ENCODE results near the gene MANF. TPM values are rescaled to one million over a fixed set of nuclear protein-coding genes. Genes with fewer than 3 reads are reported as not detected.

Gene MANF
- 100 to 1,000 TPM; 107 to 131 TPM for total RNA-seq

DNA sequence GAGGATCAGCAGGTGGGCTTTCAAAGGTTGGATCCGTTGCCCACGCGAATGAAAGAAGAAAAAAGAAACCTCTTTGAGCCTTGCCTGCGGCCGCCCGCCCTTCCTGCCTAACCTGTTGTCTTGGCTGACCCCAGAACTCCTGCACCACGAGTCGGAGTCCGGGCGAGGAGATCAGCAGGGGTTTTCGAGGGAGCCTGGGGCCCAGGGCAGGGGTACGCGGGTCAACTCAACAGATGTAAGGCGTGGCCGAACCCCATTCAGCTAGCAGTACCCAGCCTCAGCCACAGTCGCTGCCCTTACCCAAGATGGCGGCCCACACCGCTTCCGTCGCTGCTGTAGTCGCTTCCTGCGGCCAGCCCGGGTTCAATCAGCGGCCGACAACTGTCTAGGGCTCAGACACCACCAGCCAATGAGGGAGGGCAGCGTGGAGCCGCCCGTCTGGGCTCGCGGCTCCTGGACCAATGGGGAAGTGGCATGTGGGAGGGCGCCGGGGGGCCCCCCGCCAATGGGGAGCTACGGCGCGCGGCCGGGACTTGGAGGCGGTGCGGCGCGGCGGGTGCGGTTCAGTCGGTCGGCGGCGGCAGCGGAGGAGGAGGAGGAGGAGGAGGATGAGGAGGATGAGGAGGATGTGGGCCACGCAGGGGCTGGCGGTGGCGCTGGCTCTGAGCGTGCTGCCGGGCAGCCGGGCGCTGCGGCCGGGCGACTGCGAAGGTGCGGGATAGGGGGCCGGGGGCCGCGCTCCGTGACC, at the start of gene MANF:
MANF (plus strand) TSS at position 566 of the 748 bp plus-strand sequence; CDS start at position 618, 52 bp downstream.
- DNase-seq: peak; percentile 98
- ChIA-PET CTCF (interaction anchor here (0.6 to 1.7 kb wide), 7 partner anchors 11 to 769 kb away, joined by 3 to 9 read pairs (median 3); partner anchors contain the start of gene MAPKAPK3), POLR2A (interaction anchor here (0.7 to 0.8 kb wide), 2 partner anchors 110 to 816 kb away, joined by 3 read pairs; partner anchors contain the start of gene HEMK1)
- Mint-ChIP-seq H3K36me3 (ENCODE audit: low read depth) (peaks cover 46% of the 10 kb centered on the region), H3K9me3 (no peaks in the 10 kb centered on the region), H3K27me3 (no peaks in the 10 kb centered on the region), H3K4me1 (peaks cover 50% of the 10 kb centered on the region), H3K4me3 (peak within 1 kb of the TSS; percentile 100), H3K27ac (peak within 1 kb of the TSS; percentile 100)

DNA sequence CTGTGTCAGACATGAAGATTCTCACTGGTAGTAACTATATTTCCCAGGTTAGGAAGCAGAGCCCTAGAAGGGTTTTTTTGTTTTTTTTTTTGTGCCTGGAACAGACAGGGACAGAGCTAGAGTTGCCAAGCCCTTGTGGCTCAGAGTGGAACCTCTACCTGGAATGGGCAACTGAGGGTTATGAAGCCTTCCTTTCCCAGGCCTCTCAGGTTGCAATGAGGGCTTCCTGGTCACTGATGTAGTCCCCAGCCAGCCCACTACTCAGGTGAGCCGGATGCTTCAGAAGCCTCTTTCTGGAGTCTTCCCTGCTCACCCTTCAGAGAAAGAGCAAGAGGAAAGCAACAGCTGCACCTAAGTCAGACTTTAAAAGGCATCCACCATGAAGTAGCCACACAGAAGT, 48.8 kb upstream of the MANF start:
- CTCF ChIA-PET: interaction anchor here (1.1 kb wide), 2 partner anchors 9 to 13 kb away, joined by 3 to 4 read pairs; no protein-coding TSS in a partner anchor
- H3K4me3 Mint-ChIP-seq: no peak overlapping the region
- H3K27ac Mint-ChIP-seq: no peak overlapping the region
- POLR2A ChIA-PET: no interaction called here
- no peaks in the 10 kb centered on the region for H3K4me1 Mint-ChIP-seq
- no peaks in the 10 kb centered on the region for H3K36me3 Mint-ChIP-seq (ENCODE audit: low read depth)
- no peaks in the 10 kb centered on the region for H3K9me3 Mint-ChIP-seq
- no peaks in the 10 kb centered on the region for H3K27me3 Mint-ChIP-seq
- no peak for DNase-seq

DNA sequence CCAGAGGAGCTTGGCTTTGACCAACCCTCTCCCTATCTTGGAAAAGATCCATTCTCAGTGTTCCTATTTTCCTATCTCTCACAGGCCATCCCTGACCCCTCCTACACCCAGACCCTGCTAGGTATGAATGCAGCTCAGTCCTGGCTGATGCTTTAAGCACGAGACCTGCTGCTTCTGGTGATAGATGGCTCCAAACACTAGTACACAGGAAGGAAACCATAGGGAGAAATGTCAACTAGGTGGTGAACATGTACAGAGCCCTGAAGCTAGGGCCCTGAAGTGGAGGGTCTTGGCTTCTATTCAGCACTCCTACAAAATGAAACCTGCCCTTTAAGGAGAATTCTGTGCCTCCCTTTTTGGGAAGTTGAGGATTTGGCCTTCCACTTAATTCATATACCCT, 47.4 kb upstream of the MANF start:
- no peaks in the 10 kb centered on the region for H3K9me3 Mint-ChIP-seq
- no peaks in the 10 kb centered on the region for H3K27me3 Mint-ChIP-seq
- POLR2A ChIA-PET: no interaction called here
- no peak overlapping the region for H3K4me3 Mint-ChIP-seq
- no peaks in the 10 kb centered on the region for H3K4me1 Mint-ChIP-seq
- no peak for DNase-seq
- CTCF ChIA-PET: interaction anchor here (1.3 kb wide), 1 partner anchor 40 kb away, joined by 3 read pairs; no protein-coding TSS in a partner anchor
- no peak overlapping the region for H3K27ac Mint-ChIP-seq
- no peaks in the 10 kb centered on the region for H3K36me3 Mint-ChIP-seq (ENCODE audit: low read depth)

DNA sequence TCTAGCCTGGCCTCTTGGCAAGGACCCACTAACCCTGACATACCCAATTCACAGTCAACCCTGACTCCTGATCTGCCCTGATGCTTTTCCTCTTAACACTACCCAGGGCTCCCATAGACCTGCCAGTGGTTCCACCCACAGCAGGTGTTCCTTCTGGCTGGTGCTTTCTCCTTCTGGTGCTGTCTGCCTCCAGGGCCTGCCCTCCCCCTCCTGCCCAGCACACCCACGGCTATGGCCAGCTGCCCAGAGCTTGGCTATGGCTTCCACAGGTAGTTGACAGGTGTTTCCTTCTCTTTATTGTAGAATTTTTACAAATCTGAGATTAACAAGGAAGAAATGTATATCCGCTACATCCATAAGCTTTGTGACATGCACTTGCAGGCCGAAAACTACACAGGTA, 46.5 kb upstream of the MANF start:
- H3K27ac Mint-ChIP-seq: peak overlapping the region; percentile 33
- H3K4me1 Mint-ChIP-seq: no peaks in the 10 kb centered on the region
- no peak for DNase-seq
- H3K27me3 Mint-ChIP-seq: no peaks in the 10 kb centered on the region
- POLR2A ChIA-PET: no interaction called here
- no peaks in the 10 kb centered on the region for H3K9me3 Mint-ChIP-seq
- no peaks in the 10 kb centered on the region for H3K36me3 Mint-ChIP-seq (ENCODE audit: low read depth)
- no peak overlapping the region for H3K4me3 Mint-ChIP-seq
- CTCF ChIA-PET: interaction anchor here (1.3 kb wide), 1 partner anchor 39 kb away, joined by 3 read pairs; no protein-coding TSS in a partner anchor

DNA sequence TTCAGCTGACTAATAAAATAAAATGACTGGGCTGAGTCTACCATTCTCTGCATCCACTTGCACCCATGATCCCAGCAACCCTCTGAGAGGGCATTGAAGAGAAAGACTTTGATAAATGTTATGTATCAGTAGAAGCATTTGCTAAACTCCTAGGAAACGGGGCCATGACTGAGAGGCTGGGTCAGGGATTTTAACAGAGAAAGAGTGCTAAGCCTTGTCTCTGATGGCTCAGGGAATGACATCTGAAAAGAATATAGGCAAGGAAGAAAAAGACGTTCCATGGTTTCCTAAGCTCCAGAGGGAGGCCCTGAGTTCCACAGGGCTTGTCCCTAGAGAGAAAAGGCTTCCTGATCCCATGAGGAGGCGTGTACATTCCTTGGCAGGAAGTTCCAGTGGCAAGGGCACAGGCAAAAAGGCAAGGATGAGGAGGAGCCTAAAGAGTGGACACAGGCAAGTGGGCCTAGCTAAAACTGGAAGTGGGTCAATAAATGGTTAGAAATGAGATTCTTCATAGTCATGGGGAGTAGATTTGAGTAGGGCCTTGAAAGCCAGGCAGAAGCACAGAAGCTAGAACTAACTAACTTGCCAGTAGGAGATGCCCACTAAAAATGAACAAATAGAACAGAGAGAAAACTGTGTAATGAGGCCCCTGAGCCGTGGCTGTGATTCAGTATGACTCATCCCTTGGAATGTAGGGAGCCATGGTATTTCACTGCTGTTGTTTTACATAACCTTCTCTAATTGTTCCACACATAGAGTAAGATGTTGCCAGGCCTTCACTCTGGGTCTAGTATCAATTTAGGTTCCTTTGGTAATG, 44.9 kb upstream of the MANF start:
- no peak for DNase-seq
- H3K36me3 Mint-ChIP-seq (ENCODE audit: low read depth): no peaks in the 10 kb centered on the region
- H3K9me3 Mint-ChIP-seq: no peaks in the 10 kb centered on the region
- ChIA-PET POLR2A (no interaction called here), CTCF (interaction anchor here (0.6 to 1.1 kb wide), 2 partner anchors 32 to 368 kb away, joined by 3 to 5 read pairs; no protein-coding TSS in a partner anchor)
- H3K27me3 Mint-ChIP-seq: no peaks in the 10 kb centered on the region
- no peak overlapping the region for H3K27ac Mint-ChIP-seq
- no peak overlapping the region for H3K4me3 Mint-ChIP-seq
- no peaks in the 10 kb centered on the region for H3K4me1 Mint-ChIP-seq

DNA sequence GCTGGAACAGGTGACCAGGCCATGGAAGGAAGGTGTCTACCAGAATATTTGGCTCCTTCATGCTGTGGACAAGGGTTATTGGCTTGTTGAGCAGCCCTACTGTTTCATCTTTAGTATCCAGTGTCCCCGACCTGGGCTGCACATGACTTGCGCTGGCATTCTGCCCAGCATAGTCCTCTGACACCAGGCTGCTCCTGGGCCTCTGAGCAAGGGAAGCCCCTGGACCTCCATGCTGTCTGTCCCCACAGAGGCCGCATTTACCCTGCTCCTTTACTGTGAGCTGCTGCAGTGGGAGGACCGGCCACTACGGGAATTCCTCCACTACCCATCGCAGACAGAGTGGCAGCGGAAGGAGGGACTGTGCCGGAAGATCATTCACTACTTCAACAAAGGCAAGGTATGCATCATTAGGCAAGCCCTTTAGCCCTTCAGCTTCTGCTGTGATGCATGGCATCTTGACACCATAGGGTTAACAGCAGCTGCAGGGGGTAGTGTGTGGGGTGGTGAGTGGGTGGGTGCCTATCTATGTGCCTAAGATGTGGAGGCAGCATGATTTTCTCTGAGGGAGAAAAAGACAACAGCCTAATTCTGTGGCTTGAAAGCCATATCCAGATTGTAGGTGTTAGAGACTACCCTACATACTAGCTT, 44.0 kb upstream of the MANF start:
- POLR2A ChIA-PET: no interaction called here
- CTCF ChIA-PET: interaction anchor here (1.1 to 1.2 kb wide), 2 partner anchors 31 kb away, joined by 3 read pairs; no protein-coding TSS in a partner anchor
- no peak overlapping the region for H3K27ac Mint-ChIP-seq

DNA sequence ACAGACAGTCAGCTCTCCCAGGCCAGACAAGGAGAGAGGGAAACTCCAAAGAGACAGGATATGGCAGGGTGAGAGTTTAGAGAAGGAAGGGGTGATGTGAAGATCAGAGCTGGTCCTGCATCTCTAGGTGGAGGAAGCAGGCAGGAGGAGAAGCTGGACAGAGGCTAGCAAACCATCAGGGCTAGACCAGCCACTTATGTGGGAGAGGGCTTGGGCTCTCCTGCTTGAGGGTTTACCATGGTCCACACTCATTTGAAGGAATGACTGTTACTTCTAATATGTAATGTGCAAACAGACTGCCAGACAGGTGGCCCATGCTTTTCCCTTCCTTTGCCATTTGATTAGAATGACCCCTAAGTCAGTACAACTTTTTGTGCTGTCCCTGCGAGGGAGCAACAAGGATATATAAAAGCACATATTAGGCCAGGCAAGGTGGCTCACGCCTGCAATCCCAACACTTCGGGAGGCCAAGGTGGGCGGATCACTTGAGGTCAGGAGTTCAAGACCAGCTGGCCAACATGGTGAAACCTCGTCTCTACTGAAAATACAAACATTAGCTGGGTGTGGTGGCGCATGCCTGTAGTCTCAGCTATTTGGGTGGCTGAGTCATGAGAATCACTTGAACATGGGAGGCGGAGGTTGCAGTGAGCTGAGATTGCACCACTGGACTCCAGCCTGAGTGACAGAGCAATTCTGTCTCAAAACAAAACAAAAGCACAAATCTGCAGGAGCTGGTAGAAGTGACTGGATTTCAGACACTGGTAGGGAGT, 41.0 kb upstream of the MANF start:
- H3K27ac Mint-ChIP-seq: no peak overlapping the region
- H3K4me3 Mint-ChIP-seq: no peak overlapping the region
- H3K27me3 Mint-ChIP-seq: no peaks in the 10 kb centered on the region
- H3K4me1 Mint-ChIP-seq: no peaks in the 10 kb centered on the region
- H3K36me3 Mint-ChIP-seq (ENCODE audit: low read depth): no peaks in the 10 kb centered on the region
- DNase-seq: no peak
- POLR2A ChIA-PET: no interaction called here
- CTCF ChIA-PET: interaction anchor here (0.5 to 1.1 kb wide), 4 partner anchors 8 to 664 kb away, joined by 3 to 4 read pairs (median 4); no protein-coding TSS in a partner anchor
- H3K9me3 Mint-ChIP-seq: no peaks in the 10 kb centered on the region

More for the DNA sequence above, 44.0 kb upstream of the MANF start:
- no peaks in the 10 kb centered on the region for H3K27me3 Mint-ChIP-seq
- no peak for DNase-seq
- no peak overlapping the region for H3K4me3 Mint-ChIP-seq
- no peaks in the 10 kb centered on the region for H3K4me1 Mint-ChIP-seq
- no peaks in the 10 kb centered on the region for H3K36me3 Mint-ChIP-seq (ENCODE audit: low read depth)
- no peaks in the 10 kb centered on the region for H3K9me3 Mint-ChIP-seq

DNA sequence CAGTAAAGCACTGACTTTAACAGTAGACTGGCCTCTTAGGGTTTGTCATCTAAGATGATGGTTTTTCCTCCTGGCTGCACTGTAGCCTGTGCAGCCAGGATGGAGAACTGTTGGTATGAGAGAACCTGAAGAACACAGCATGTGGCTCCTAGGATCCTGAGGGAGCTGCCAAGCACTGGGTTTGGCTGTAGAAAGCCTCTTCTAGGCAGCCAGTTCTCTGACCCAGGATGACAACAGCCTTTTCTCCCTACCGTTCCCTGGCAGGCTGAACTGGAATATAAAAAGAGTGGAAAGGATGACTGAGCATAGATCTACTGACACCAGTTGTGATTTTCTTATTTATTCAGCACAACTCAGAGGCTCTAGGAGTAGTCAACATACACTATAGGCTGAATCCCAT, 34.3 kb upstream of the MANF start:
- Mint-ChIP-seq H3K27me3 (no peaks in the 10 kb centered on the region), H3K36me3 (ENCODE audit: low read depth) (no peaks in the 10 kb centered on the region), H3K27ac (no peak overlapping the region), H3K4me3 (no peak overlapping the region), H3K4me1 (no peaks in the 10 kb centered on the region), H3K9me3 (peaks cover 4% of the 10 kb centered on the region)
- ChIA-PET POLR2A (no interaction called here), CTCF (no interaction called here)
- DNase-seq: no peak

DNA sequence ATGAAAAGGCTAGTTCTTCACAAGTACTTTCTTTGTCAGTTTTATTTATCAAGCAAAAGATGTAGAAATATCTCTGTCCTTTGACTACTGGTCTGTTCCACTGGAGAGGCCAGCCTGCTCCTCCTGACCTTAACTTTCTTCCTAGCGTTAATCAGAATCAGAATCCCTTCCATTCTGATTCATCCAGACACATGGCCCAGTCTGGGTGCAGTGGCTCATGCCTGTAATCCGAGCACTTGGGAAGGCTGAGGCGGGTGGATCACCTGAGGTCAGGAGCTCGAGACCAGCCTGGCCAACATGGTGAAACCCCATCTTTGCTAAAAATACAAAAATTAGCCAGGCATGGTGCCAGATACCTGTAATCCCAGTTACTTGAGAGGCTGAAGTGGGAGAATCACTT, 32.0 kb upstream of the MANF start:
- Mint-ChIP-seq H3K4me1 (no peaks in the 10 kb centered on the region), H3K36me3 (ENCODE audit: low read depth) (no peaks in the 10 kb centered on the region), H3K27me3 (no peaks in the 10 kb centered on the region), H3K27ac (no peak overlapping the region), H3K9me3 (peaks cover 4% of the 10 kb centered on the region), H3K4me3 (no peak overlapping the region)
- no peak for DNase-seq
- ChIA-PET POLR2A (no interaction called here), CTCF (no interaction called here)

DNA sequence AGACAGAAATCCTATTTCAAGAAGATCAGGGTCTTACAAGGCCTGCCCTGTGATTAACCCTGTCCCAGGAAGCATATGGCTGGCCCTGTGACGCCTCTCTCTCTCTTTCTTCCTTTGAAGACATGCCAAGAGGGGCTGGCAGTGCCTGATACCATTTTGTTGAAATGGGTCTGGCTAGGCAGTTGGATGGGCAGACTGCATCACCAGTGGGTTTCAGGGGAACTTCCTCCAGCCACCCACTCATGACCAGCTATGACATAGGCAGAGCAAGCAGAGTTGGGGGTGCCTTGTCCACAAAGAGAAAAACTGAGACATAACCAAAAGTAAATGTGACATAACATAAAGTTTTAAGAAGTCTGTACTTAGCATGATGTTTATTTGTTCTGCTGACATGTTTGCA, 31.4 kb upstream of the MANF start:
- Mint-ChIP-seq H3K9me3 (peaks cover 4% of the 10 kb centered on the region), H3K4me3 (no peak overlapping the region), H3K27ac (no peak overlapping the region), H3K27me3 (no peaks in the 10 kb centered on the region), H3K36me3 (ENCODE audit: low read depth) (no peaks in the 10 kb centered on the region), H3K4me1 (no peaks in the 10 kb centered on the region)
- ChIA-PET POLR2A (no interaction called here), CTCF (no interaction called here)
- DNase-seq: no peak

DNA sequence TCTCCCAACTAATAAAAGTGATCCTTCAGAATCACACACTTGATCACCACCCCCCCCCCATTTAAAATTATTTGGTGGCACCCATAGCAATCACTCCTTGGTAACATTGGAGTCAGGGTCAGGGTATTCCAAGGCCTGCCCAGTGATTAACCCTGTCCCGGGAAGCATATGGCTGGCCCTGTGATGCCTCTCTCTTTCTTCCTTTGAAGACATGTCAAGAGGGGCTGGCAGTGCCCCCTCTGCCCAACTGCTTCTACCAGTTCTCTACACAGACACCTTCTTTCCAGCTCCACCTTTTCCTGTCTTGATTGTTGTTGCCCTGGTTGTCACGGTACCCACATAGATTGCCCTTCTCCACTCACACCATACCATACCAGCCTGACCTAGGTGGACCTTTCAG, 30.9 kb upstream of the MANF start:
- H3K27me3 Mint-ChIP-seq: no peaks in the 10 kb centered on the region
- no peaks in the 10 kb centered on the region for H3K36me3 Mint-ChIP-seq (ENCODE audit: low read depth)
- DNase-seq: no peak
- no peak overlapping the region for H3K4me3 Mint-ChIP-seq
- peaks cover 4% of the 10 kb centered on the region for H3K9me3 Mint-ChIP-seq
- CTCF ChIA-PET: no interaction called here
- no peaks in the 10 kb centered on the region for H3K4me1 Mint-ChIP-seq
- POLR2A ChIA-PET: no interaction called here
- no peak overlapping the region for H3K27ac Mint-ChIP-seq

Data from activated CD4-positive, alpha-beta T cell treated with anti-CD3 and anti-CD28 coated beads, Interleukin-2, amount 10 ng/mL, durations not matched to agents 7 days and 5 days (primary cell).